OCI-LY7 (cell line): Measurements from ENCODE around the gene S100A2.

Source experiments
- CTCF ChIP-seq: fragments of 200-600 bp; sonication (generic); conservative IDR thresholded peaks from 2 replicates; pipeline ENCODE4 v1.5.1; 2014; ENCODE audit warnings: mild to moderate bottlenecking, antibody characterized with exemption, low read length, moderate library complexity, mixed read lengths
- EZH2phosphoT487 ChIP-seq: fragments of 200-600 bp; sonication (generic); IDR thresholded peaks from 2 replicates; pipeline ENCODE4 v1.6.1; 2018; ENCODE audit warnings: low read depth, borderline replicate concordance, mild to moderate bottlenecking, mixed run types, antibody characterized with exemption, low read length, moderate library complexity, mixed read lengths

DNA sequence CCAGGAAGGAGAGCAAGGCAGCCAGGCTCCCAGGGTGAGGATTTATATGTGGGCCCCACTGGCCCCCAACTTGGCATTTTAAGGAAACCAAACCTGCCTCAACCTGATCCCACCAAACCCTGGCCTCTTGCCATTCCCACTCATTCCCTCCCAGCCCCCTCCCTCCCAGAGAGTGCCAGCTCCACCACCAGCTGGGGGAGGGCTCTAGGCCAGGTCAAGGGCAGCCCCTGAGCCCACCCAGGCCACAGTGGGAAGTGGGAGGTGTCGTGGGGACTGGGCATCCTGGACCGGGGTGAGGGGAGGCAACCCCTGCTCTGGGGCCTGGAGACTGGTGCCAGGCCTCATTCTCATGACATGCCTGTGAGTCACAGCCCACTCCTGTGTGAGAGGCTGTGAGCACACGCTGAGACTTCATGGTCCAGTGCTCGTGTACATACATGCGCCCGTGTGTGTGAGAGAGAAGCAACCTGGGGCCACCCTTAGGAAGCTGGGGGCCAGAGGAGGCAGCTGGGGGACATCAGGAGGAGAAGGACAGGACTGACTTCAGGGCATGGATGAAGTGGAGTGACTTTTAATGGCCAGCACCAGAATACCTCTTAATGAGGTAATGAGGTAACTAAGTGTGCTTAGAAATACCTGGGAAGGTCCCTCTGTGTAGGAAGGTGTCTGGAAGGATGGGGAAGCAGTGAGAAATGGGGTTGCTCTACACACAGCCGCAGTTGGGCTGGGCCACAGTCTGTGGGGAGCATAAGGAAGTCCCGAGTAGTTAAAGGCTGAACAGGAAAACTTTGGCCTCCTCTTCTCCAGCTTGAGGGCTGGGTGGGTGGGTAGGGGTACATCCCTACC is at the start of gene S100A2:
- TF ChIP-seq CTCF (no peak), EZH2phosphoT487 (no peak)
